ENCODE data around the gene GMIP.

DNA sequence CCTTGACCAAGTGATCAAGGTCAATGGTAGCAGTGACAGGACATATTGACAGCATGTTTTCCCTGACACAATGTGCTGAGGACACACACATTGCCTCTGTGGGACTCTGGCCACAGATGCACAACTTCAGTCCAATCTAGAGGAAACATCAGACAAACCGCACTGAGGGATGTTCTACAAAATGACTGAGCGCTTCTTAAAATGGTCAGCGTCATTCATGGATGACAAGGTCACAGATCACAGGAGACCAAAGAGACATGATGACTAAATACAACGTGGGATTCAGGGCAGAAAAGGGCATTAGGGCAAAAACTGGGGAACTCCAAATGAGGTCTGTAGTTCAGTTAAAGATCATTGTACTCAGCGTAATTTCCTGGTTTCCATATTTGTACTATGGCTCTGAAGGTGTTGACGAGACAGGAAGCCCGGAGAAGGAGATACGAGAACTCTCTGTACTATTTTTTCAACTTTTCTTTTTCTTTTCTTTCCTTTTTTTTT, 45.6 kb downstream of the GMIP start:
- TF ChIP-seq, protein P1, sequence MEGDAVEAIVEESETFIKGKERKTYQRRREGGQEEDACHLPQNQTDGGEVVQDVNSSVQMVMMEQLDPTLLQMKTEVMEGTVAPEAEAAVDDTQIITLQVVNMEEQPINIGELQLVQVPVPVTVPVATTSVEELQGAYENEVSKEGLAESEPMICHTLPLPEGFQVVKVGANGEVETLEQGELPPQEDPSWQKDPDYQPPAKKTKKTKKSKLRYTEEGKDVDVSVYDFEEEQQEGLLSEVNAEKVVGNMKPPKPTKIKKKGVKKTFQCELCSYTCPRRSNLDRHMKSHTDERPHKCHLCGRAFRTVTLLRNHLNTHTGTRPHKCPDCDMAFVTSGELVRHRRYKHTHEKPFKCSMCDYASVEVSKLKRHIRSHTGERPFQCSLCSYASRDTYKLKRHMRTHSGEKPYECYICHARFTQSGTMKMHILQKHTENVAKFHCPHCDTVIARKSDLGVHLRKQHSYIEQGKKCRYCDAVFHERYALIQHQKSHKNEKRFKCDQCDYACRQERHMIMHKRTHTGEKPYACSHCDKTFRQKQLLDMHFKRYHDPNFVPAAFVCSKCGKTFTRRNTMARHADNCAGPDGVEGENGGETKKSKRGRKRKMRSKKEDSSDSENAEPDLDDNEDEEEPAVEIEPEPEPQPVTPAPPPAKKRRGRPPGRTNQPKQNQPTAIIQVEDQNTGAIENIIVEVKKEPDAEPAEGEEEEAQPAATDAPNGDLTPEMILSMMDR (IDR thresholded peaks at IDR 0.05; ENCODE audit: low read depth, low read length, poor library complexity, severe bottlenecking): no peak
- TF ChIP-seq EZH2phosphoT487 (IDR thresholded peaks at IDR 0.05; ENCODE audit: borderline replicate concordance, low read length): no peak
